Glomerular visceral epithelial cell (primary cell): ENCODE data around the gene PALD1.

Experiments used
- DNase-seq: peaks from one replicate; pipeline ENCODE4 v3.0.0-alpha.2; 2016; ENCODE audit errors: extremely low spot score

PALD1 gene

DNA sequence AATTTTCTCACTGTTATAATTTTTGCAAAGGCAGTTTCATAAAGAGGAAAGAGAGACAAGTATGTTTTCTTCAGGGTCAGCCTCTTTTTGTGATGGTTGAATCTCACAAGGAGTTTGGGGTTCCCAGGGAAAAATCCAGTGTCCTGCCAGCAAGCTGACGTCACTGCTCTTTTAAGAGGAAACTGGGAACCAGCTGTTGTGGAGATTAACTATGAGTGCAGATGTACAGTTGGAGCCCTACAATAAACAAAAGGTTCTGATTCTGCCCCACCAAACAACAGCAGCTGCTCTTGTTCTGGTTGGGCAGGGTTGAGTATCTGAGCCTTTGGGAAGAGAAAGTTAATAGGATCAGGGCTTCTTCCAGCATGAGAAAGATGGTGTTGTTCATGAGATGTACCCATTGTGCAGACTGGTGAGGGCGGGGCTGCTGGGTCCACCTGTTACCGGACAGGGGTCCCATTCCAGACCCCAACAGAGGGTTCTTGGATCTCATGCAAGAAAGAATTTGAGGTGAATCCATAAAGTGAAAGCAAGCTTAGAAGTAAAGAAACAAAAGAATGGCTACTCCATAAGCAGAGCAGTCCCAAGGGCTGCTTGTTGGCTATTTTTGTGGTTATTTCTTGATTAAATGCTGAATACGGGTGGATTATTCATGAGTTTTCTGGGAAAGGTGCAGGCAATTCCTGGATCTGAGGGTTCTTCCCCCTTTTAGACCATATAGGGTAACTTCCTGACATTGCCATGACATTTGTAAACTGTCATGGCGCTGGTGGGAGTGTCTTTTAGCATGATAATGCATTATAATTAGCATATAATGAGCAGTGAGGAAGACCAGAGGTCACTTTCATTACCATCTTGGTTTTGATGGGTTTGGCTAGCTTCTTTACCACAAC, 111.4 kb downstream of the PALD1 start:
- no peak for DNase-seq

DNA sequence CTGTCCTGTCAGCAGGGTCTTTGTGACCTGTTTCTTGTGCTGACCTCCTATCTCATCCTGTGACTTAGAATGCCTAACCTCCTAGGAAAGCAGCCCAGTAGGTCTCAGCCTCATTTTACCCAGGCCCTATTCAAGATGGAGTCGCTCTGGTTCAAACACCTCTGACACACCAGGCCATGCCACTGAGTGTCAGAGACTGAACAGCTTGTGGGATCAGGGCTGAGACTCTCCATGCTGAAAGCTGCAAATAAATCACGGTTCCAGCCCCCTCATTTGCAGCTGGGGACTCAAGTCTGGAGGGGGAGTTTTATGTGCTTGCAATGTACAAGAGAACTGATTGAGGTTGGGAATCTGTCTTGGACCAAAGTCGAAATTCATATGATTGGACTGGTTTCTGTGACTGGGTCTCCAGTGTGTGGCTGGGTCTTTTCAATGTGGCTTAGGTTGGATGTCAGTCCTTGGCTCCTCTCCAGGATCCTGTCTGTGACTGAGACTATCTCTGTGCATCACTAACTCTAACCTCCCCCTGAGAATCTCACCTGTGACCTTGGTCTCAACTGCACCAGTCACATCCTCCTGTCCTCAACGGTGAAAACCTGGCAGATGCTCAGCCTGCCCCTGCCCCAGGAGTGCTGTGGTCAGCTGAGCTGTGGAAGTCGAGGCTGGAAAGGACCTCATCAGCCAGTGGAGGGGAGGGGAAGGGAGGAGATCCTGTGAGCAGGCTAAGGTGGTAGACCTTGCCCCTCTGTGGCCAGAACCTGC, 112.3 kb downstream of the PALD1 start:
- DNase-seq = no peak

DNA sequence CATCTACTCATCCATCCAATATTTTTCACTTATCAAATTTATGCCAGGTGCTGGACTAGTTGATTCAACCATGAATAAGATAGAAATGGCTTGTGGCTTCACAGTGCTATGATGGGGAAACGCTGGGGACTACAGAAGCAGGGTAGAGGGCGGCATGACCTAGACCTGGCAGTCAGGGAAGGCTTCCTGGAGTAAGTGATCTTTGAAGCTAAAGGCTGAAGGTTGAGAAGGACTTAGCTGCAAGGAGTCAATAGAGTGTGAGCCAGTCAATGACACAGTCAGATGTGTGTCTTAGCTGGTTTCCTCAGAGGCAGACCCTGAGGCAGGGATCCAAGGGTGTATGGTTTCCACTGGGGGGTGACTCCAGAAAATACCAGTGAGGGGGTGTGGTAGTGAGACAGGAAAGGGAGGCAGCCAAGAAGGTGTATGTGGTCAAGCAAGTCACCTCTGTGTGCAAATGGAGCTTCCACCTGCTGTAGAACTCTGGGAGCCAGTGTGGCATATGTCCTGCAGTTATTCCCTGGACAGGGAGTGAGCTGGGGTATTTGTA, 113.7 kb downstream of the PALD1 start:
- DNase-seq = no peak

DNA sequence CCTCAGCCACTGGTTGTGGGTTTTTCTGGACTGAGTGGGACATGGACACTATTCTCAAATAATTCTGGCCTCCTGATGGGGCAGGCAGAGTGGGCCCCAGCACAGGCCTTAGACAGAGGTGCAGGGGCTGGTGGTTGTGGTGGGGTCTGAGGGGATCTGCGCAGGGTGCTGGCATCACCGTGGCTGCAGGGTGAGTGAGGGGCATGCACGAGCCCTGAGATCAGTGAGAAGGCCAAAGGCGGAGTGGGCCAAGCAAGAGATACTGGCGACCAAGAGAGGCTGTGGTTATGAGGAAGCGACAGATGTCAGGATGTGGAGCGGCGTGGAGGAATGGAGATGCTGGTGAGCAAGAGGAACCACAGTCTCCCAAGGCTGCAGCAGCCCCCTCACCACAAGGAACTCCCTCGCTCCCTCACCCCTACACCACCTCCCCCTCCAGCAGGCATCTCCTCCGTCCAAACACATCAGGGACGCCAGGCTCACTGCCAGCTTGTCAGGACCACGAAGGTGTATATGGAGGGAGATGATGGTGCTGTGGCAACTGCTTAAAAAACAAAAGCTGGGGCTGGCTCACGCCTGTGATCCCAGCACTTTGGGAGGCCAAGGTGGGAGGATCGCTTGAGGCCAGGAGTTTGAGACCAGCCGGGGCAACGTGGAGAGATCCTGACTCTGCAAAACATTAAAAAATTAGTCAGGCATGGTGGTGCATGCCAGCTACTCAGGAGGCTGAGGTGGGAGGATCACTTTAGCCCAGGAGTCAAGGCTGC, 114.4 kb downstream of the PALD1 start:
- DNase-seq = no peak

DNA sequence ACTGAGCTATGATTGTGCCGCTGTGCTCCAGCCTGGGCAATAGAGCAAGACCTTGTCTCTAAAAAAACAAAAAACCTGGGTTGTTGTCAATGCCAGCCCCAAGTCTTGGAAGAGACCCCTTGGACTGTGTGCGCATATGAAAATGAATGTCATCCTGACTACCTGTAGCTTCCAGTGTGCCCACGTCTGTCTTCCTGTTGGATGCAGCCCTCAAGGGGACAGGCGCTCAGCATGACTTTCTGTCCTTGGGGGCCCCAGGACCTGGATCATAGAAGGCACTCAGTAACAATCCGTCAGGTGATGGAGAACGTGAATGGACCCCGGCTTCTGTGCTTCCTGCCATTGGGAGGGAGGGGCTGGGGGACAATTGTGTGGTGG, 114.9 kb downstream of the PALD1 start:
- DNase-seq = no peak

DNA sequence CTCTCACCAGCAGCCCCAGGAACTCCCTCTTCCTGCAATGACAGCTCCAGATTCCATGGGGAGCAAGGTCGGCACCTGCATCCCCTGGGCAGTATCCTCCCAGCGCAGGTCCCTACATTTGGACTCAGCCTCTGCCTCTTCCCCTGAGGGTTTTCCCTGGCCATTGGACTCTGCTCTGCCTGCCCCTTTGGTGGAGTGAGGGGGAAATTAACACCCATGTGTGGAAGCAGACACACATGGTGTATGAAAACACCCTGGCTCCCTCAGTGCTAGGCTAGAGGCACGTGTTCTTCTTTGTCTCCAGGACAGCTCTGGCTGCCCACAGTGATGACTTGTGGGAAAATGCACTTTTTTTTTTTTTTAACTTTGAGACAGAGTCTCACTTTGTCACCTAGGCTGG, 115.6 kb downstream of the PALD1 start:
- DNase-seq = no peak

DNA sequence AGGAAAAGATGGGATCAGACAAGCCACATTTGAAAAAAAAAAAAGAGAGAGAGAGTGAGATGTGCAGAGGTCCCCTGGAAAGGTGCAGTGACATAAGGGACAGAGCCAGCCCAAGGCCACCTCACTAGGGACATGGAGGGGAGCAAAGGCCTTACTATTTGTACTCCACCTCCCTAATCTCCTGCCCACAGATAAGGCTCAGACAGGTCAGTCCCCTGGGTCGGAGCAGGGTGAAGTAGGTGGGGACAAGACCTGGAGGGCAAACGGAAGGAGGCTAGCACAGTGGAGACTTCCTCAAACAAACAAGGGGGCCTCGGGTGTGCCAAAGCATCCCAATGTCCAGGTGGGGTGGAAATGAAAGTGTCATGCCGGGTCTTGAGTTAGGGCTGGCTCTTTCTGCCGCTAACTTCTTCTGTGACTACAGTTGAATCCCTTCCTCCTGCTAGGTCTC, 117.0 kb downstream of the PALD1 start:
- no peak for DNase-seq

DNA sequence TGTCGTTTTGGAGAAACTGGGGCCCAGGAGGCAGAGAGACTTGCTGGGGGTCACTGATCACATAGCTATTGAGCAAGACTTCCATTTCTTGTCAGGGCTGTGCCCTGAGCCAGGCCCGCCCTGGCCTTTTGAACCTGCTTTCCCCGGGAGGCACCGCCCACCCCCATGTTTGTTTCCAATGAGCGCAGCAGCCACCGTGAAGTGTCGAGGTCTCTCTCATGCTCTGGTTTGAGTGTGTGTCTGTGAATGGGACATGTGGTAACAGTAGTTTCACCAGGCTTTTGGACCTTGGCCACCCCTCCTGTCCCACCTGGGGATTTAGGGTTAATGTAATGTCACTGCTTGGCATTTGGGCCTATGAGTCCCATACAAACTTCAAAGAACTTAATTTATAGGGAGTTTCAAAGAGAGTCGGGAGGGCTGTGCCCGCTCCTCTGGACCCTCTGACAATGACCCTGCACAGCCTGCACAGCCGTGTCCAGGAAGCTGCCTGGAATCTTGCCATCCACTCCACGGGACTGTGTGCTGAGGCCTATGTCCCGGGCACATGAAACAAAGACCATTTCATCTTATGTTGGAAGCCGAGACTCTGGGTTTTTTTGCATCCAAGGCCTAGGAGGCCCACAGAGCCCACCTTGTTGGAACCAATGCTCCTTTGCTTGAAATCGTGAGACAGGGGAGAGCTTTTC, 117.7 kb downstream of the PALD1 start:
- no peak for DNase-seq

DNA sequence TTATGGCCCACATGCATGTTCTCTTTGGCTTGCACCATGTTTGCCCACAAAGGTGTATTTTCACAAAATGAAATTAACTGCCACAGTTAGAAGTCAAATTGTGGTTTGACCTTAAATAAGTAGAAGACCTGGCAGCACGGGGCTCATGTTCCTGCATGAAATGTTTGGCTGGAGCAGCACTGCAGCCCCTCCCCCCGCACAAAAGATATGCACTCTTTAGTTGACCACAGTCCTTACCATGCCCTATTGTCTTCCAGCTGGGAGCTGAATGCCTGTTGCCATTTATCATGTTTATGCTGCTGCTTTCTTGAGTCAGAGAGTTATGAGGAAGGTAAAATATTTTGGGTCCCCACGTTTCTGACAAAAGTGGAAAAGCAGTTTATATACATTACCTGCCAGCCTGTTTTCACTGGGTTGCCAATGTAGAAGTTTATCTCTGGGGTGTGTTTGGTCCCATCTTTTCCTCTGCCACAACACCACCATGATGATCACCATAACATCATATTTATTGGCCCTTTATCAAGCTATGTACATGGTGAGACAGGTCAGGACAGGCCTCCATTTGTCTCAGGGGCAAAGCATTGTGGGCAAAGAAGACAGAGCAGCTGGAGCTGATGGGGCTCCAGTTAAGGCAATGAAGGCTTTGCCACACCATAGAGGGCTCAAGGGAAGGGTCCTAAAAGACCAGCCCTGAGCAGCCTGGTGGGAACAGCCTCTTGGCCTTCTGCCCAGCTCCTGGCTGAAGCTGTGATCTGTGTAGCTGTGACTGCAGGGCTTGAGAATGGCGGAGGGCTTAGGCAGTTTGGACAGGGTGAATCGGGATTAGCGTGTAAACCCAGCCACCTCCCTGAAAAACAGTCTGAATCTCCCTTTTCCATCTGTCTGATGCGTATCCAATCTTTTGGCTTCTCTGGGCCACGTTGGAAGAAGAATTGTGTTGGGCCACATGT, 118.6 kb downstream of the PALD1 start:
- no peak for DNase-seq

DNA sequence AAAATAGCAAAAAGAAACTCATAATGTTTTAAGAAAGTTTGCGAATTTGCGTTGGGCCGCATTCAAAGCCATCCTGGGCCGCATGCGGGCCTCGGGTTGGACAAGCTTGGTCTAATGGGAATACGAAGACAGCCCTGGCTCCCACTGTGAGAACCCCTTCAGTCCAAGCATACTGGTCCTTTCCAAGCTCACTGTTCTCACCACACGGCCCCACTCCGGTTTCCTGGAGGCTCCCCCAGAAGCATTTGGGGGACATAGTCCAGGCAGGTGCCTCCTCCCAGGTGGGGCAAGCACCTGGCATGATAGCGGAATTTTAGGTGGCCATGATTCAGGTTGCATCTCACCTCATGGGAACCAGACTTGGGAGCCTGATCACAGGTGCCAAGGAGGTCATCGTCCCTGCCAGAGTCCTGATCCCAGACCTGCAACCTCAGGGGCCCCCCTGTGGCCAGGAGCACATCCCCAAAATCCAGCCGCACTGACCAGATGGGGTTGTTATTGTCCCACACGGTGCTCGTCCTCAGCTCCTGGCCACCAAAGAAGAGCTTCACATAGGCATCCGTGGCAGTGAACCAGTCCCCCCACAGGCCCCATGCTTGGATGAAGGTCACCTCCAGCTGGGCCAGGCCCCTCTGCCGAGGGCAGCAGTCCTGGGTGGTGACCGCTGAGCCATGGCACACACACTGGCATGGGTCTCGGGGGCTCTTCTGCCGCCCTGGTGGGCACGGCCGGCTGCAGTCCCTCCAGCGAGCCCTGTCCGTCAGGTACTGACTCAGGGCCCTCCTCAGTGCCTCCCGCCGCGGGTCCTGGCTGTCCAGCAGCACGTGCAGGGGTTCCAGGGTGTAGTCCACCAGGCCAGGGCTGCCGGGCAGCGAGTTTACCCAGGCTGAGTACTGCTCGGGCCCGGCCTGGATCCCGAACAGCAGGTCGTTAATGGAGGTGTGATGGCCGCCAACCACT, 119.6 kb downstream of the PALD1 start:
- DNase-seq = no peak

DNA sequence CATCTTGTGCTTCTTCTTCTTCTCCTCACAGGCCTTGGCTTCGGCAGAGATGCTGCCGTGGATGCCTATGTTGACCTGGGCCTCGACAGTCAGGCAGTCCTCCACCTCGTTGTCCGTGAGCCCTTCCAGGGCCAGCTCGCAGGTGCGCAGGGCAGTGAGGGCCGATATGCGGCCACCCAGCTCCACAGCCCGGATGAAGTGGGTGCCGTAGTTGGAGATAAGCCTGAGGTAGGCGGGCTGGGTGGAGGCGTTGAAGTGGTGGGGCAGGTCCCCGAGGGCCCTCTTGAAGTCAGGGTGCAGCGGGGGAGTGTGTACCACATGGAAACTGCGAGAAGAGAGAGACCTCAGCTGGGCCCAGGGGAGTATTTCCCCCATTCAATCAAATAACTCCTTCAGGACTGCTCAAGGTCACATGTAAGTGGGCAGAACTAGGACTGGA, 120.3 kb downstream of the PALD1 start:
- no peak for DNase-seq

DNA sequence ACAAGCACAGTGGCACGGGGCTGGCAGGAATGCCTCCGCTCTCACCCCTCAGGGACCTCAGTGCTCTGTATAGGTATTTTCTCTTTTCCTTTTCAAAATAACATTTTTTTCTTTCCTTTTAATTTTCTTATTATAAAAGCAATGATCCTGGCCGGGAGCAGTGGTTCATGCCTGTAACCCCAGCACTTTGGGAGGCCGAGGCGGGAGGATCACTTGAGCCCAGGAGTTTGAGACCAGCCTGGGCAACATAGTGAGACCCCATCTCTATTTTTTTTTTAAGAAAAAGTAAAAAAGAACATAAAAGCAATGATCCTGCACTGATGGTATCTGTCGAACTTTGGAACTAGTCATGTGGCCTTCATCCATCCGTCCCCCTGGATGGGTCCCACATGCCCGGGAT, 120.8 kb downstream of the PALD1 start:
- no peak for DNase-seq

DNA sequence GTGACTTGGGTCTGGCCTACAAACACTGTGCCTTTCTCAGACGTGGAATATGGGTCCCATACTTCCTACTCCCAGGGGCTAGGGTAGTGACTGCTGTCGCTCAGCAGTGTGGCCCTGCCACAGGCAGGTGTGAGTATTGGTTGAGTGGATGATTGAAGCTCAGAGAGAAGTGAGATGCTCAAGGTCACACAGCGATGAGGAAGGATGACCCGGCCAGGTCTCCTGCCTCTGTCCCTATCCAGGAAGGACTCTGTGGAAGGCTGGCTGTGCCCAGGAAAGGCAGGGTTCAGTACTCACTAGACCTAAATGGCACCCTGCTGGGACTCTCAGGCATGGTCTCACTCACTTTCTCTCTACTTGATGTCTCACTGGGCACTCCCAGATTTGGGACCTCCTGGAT, 121.2 kb downstream of the PALD1 start:
- no peak for DNase-seq

DNA sequence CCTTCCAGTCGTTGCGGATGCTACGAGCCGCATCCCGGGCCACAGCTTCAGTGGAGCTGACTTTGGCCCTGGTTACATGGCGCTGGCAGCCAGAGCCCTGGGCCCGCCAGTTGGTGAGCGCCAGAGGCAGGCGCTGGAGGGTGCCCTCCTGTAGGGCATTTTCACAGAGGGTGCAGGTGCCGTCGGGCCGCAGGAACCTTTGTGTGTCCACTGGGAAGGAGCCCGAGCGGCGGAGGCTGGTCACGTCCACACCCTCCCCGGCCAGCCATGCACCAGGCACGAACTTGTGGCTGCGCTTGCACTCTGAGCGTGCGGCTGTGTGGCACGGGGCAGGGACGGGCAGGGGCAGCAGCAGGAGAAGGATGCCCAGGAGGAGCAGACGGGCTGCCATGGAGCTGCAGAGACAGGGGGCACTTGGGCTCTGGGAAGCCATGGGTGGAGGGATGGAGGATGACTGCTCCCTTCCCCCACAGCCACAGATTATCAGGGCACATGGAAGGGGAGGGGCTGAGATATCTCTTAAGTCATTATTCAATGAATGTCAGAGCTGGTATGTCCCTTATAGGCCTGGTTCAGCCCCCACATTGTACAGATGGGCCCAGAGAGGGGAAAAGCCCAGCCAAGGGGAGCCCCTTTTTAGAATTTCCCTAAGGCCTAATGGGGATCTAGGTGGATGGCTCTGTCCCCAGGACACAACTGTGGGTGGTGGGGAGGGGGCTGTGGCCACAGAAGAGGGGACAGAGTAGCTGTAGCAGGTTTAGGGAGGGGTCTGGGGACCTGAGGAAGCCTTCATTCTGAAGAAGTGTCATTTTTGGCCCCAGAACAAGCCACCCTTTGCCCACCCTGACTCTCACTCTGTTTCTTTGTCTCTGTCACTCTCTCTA, 122.2 kb downstream of the PALD1 start:
- no peak for DNase-seq

DNA sequence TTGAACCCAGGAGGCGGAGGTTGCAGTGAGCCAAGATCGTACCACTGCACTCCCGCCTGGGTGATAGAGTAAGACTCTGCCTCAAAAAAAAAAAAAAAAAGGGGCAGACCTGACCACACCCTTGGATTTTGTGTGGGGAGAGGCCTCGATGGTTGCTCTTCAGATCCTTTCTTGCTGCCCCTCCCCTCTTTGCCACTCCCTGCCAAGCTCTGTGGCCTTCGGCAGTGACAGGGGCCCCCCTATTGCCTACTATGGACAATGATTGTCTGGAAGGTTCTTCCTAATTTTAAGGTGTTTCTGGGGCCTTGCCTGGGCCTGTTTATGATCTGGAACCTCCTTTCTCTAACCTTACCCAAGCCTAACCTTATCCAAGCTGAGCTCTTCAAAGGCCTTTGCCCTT, 123.2 kb downstream of the PALD1 start:
- no peak for DNase-seq

DNA sequence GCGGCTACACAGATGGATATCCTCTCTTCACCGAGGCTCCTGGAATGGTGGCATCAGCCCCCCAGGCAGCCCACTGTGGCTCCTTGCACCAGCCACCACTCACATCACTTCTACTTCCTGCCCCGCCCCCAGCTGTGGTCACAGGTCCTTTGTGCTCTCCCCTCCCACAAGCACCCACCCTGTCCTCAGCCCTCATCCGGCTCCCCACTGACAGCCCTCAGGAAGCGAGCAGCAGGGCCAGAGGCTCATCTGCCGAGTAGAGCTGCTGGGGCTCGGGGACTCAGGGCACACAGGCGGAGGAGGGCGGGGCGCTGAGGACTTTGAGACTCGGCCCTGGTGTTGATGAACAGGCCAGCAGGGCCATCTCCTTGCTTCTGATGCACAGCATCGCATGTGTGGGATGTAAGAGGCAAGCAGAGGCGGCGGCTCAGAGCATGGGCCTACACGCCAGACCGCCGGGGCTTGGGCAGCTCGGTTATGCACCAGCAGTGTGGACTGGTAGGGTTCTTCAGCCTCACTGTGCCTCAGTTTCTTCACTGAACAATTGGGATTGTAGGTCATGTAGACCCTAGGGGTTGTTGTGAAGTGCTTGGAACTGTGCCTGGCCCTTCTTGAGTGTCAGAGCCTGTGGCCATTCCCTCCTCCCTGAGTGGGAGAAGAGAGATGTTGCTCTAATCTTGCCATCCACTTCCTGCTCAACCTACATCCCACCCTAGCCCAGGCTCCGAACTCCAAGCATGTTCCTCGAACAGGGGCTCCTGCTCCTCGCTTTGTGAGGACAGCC, 124.3 kb downstream of the PALD1 start, which contains the start of gene PRF1:
Gene PRF1, minus strand, starts transcription at position 77 of the 784 bp plus-strand sequence. CDS start 1,839 bp downstream, outside the sequence.
- no peak for DNase-seq

DNA sequence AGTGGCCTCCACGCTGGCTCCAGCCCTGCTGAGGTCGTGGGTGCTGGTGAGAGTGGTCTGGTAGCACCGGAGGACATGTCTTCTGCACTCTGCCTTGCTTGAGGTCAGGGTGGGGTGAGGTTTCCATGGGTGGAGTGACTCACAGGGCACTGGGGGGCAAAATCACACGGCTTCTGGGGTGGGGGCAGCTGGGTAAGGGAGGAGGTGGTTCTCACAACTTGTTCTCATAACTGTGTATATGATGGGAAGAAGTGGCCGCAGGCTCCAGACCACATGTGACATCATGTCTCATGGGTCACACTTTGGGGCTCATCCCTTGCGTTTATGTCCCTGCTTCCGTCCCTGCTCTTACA, 124.9 kb downstream of the PALD1 start:
- DNase-seq = no peak
